GM12865 (cell line): Measurements from ENCODE around the gene RASAL2.

ENCODE experiments used
- DNase-seq: peaks from one replicate; pipeline ENCODE4 v3.0.0; 2010; ENCODE audit warnings: low read depth
- H3K4me3 ChIP-seq: 2 replicates; pipeline ENCODE4 v1.5.1; 2011; ENCODE audit warnings: mild to moderate bottlenecking, low read depth, low read length, control low read depth
- TF ChIP-seq, protein P1 (sequence below): IDR thresholded peaks from 2 replicates; pipeline ENCODE4 v1.5.1; 2011; ENCODE audit warnings: low read length, control low read depth, low read depth, inconsistent platforms; ENCODE audit not compliant: insufficient read depth; ENCODE audit errors: missing control alignments

Gene RASAL2

DNA sequence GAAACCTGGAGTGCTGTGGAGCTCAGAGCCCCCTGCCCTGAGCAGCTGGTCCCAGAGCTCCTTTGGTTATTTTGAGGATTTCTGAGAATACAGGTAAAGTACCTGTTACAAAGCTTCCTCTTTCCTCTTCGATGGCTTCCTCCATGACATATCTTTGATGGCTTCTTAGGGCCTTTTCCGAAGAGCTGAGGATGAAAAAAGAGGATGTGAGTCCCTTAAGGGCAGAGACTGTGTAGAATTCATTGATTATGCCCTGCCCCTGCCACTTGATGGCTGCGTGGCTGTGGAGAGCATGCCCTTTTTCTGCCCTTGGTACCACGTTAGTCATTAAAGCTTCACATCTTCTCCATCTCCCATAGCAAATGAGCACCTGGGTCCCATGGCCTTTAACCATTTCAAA is 433.2 kb downstream of the RASAL2 start:
- DNase-seq = no peak
- TF ChIP-seq, protein P1, sequence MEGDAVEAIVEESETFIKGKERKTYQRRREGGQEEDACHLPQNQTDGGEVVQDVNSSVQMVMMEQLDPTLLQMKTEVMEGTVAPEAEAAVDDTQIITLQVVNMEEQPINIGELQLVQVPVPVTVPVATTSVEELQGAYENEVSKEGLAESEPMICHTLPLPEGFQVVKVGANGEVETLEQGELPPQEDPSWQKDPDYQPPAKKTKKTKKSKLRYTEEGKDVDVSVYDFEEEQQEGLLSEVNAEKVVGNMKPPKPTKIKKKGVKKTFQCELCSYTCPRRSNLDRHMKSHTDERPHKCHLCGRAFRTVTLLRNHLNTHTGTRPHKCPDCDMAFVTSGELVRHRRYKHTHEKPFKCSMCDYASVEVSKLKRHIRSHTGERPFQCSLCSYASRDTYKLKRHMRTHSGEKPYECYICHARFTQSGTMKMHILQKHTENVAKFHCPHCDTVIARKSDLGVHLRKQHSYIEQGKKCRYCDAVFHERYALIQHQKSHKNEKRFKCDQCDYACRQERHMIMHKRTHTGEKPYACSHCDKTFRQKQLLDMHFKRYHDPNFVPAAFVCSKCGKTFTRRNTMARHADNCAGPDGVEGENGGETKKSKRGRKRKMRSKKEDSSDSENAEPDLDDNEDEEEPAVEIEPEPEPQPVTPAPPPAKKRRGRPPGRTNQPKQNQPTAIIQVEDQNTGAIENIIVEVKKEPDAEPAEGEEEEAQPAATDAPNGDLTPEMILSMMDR = no peak

DNA sequence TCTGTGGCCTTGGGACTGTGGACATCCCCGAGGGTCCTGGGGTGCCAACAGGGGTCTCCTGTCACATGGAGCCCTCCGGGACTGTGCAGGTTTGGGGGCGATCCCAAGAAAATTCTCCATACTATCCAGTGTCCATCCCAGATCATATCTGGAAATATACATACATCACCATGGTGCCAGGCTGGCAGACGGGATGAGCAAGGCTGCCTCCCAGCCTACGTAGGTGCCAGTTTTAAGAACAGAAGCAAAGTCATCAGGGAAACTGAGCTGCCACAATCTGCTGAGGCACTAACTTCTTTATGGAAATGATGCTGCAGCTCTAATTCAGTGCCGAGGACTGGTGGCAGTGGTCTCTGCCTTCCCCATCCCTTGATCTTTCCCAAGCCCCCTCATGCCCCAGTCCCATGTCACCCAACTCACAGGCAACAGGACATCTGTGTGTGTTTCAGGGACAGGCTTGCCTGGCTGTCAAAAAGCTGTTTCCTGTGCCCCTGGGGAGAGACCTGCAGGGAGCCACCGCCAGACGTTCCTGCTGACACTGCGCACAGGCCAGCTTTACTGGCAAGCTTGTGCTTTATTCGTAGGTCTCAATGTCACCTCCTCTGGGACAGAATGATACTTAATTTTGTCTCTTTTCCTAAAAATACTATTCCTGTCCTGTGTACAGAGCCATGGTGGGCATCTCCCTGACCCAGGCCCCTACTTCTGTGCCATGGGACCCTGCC is 434.5 kb downstream of the RASAL2 start:
- H3K4me3 ChIP-seq = no peak overlapping the region
- DNase-seq = no peak
- TF ChIP-seq, protein P1 = no peak

More for the DNA sequence above, 433.2 kb downstream of the RASAL2 start:
- H3K4me3 ChIP-seq = no peak overlapping the region

DNA sequence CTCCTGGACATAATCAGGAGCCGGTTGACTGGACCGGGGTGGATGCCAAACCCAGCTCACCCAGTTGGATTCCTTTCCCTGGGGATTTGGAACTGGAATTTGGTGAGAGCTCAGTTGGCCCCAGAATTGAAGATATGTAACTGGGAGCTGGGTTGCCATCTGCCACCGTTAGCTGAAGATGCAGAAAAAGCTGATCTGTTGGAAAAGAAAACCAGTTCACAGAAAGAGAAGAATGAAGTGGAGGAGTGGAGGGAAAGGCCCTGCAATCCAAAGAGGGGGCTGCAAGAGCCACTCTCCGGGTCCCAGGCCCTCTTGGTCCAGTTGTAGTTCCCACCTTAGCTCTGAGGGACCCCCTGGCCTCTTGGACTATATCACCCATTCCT is 435.0 kb downstream of the RASAL2 start:
- TF ChIP-seq, protein P1 = no peak
- no peak overlapping the region for H3K4me3 ChIP-seq
- DNase-seq = no peak

DNA sequence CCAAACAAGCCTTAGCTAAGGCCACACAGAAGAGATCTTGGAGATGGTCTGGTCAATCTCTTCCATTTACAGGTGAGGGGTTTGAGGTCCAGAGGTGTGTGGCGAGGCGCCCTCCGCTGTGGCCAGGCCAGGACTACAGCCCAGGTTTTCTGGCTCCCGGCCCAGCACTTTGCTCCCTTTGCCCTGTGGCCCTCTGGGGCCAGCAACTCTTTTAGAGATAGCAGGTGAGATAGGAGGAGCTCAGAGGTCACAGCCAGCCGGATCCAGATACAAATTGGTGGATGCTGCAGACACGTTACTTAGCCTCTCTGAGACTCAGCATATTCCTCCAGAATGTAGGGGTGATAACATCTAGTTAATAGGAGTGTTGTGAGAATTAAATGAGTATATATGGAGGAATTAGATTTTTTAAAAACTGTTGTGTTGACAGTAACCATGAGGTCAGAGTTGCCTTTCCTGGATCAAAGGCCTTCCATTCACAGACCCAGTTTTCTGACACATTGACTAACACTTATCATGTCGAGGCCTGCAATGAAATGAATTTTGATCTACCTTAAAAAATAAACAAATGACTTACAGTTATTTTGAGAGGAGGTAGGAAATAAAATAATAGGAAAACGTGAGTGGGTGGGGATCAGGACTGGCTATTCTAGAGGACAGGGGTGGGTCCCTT is 435.6 kb downstream of the RASAL2 start:
- no peak for DNase-seq
- TF ChIP-seq, protein P1 = no peak
- no peak overlapping the region for H3K4me3 ChIP-seq

DNA sequence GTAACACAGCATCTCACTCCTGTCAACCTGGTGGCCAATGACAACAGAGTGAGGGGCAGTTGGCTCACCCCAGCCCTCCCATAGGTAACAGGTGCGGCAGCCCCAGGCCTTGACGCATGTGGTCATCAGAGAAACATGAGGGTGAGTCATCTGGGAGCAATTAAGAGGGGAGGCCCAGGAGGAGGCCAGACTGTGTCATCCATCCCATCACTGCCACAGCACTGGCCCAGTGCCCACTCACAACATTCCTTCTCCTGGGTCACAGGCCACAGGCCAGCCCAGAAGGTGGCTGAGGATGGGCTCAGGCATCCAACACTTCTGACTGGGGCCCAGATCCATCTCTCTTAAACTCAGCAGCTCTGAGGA is 436.1 kb downstream of the RASAL2 start:
- no peak overlapping the region for H3K4me3 ChIP-seq
- TF ChIP-seq, protein P1 = no peak
- DNase-seq = no peak

DNA sequence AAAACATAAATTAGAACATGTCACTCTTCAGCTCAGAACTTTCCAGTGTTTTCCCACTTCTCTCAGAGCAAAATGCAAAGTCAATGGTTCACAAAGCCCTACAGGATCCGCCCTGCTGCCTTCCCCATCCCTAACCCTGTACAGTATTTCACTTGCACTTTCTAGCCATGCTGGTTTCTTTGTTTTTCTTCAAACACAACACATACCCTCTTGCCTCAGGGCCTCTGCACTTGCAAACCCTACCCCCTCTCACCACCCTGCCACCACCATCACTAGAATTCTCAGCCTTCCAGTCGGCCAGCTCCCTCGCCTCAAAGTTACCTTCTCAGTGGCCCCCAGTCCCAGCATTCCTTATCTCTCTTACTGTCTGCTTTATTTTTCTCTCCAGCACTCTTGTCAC is 436.6 kb downstream of the RASAL2 start:
- TF ChIP-seq, protein P1 = no peak
- H3K4me3 ChIP-seq = no peak overlapping the region
- no peak for DNase-seq
